Tibial nerve (tissue), 4 donors: ENCODE results near the gene DNASE1L1. TPM values are rescaled to one million over a fixed set of nuclear protein-coding genes. Genes with fewer than 3 reads are reported as not detected.

Experiments
- DNase-seq, 2 donors: peaks; one replicate each; pipeline ENCODE4 v3.0.0-alpha.2; 2019; ENCODE audit warnings: low spot score in 2 of 2
- H3K27ac ChIP-seq, 4 donors: fragments of 200-600 bp; sonication (generic) in 3 of 4; one replicate each; pipeline ENCODE4 v1.5.1; 2017 to 2019; ENCODE audit warnings: mild to moderate bottlenecking in 1 of 4
- H3K27me3 ChIP-seq, 2 donors: fragments of 200-600 bp; sonication (generic) in 1 of 2; one replicate each; pipeline versions ENCODE4 v1.5.1 to v1.6.0; 2017 to 2019
- H3K36me3 ChIP-seq, 3 donors: fragments of 200-600 bp; sonication (generic); one replicate each; pipeline ENCODE4 v1.5.1; 2018 to 2019
- H3K4me1 ChIP-seq, 4 donors: fragments of 200-600 bp; sonication (generic) in 3 of 4; one replicate each; pipeline ENCODE4 v1.5.1; 2017 to 2019
- H3K4me3 ChIP-seq, 4 donors: fragments of 200-600 bp; sonication (generic) in 3 of 4; one replicate each; pipeline ENCODE4 v1.5.1; 2017 to 2019; ENCODE audit warnings: mild to moderate bottlenecking in 1 of 4, moderate library complexity in 1 of 4
- H3K9me3 ChIP-seq, 4 donors: fragments of 200-600 bp; sonication (generic) in 3 of 4; one replicate each; pipeline ENCODE4 v1.5.1; 2017 to 2019
- EP300 ChIP-seq, 2 donors: sonication (generic); formaldehyde crosslinking; IDR thresholded peaks; one replicate each; pipeline ENCODE4 v1.6.1; 2017; ENCODE audit warnings: antibody characterized with exemption in 2 of 2, mild to moderate bottlenecking in 1 of 2
- POLR2A ChIP-seq, 2 donors: fragments of 450-650 bp; IDR thresholded peaks; one replicate each; pipeline ENCODE4 v1.6.1; 2017; ENCODE audit warnings: antibody characterized with exemption in 2 of 2, mild to moderate bottlenecking in 2 of 2, moderate library complexity in 2 of 2
- WGBS, 2 donors: methylation state at CpG; one replicate each; pipeline ENCODE4 v1.1.5; 2018; 5-methylcytosine and 5-hydroxymethylcytosine counted together
- total RNA-seq, 4 donors: library from RNA; depleted of rRNA; stranded (reverse); fragments of >200 nt; gene quantifications; one replicate each; pipeline ENCODE4 v1.1.0, GENCODE V29; 2016
- TF ChIP-seq, protein P1 (sequence below), 5 experiments: fragments of 200-600 bp in 3 of 5; fragments of 450-650 bp in 2 of 5; sonication (generic) in 3 of 5; IDR thresholded peaks; one replicate each; pipeline ENCODE4 v1.5.1; 2016 to 2019; ENCODE audit warnings: antibody characterized with exemption in 5 of 5, mild to moderate bottlenecking in 3 of 5, moderate library complexity in 2 of 5

The DNASE1L1 gene, protein sequence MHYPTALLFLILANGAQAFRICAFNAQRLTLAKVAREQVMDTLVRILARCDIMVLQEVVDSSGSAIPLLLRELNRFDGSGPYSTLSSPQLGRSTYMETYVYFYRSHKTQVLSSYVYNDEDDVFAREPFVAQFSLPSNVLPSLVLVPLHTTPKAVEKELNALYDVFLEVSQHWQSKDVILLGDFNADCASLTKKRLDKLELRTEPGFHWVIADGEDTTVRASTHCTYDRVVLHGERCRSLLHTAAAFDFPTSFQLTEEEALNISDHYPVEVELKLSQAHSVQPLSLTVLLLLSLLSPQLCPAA
- total RNA-seq, result 10 to 100 TPM; 21.4 to 36.0 (median 28.6) TPM

DNA sequence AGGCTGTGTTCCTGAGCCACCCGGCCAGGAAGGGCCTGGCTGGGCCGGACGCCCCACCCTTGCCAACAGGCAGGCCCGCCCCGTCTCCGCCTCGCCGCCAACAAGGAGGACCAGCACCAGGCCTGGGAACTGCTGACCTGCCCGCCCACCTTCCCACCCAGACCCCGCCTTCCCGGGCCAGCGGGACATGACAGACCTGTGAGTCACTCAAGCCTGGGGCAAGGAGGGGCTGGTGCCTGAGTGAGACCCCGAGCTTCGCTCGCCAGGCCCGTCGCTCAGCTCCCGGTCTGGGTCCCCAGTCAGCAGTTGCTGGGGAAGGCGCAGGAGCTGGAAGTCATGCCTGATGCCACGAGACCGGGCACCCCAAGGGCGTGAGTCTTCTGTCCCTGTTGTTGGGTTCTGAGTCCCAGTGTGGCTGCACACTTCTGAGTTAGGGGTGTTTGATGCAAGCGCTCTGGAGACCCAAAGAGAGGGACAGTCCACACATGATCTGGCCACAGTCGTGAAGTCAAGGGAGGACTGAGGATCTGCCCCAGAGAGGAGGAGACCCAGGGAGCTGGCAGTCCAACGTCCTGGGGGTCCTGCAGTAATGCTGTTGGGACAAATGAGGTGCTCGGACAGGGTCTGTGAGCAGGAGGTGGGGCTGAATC lies at the start of gene DNASE1L1:
TSS of gene DNASE1L1 (minus strand) at position 33 of the 650 bp plus-strand sequence. CDS start 3,686 bp downstream, outside the sequence.
- peak within 1 kb of the TSS in 3 of 4 donors; percentile 71 to 89 (median 87) for H3K27ac ChIP-seq
- peaks cover 0 to 9% (median 0%) of the 10 kb centered on the region in 3 donors for H3K36me3 ChIP-seq
- WGBS, 2 donors, result 47 to 54% methylated on average over 3 to 24 of the region's 26 CpGs
- TF ChIP-seq EP300 (IDR thresholded peaks at IDR 0.05), result peak in 1 of 2 donors; percentile 58
- peak in 1 of 2 donors; percentile 37 for TF ChIP-seq POLR2A (IDR thresholded peaks at IDR 0.05)
- TF ChIP-seq, protein P1, sequence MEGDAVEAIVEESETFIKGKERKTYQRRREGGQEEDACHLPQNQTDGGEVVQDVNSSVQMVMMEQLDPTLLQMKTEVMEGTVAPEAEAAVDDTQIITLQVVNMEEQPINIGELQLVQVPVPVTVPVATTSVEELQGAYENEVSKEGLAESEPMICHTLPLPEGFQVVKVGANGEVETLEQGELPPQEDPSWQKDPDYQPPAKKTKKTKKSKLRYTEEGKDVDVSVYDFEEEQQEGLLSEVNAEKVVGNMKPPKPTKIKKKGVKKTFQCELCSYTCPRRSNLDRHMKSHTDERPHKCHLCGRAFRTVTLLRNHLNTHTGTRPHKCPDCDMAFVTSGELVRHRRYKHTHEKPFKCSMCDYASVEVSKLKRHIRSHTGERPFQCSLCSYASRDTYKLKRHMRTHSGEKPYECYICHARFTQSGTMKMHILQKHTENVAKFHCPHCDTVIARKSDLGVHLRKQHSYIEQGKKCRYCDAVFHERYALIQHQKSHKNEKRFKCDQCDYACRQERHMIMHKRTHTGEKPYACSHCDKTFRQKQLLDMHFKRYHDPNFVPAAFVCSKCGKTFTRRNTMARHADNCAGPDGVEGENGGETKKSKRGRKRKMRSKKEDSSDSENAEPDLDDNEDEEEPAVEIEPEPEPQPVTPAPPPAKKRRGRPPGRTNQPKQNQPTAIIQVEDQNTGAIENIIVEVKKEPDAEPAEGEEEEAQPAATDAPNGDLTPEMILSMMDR (IDR thresholded peaks at IDR 0.05), result no peak
- H3K4me1 ChIP-seq, result peaks cover 0 to 26% (median 0%) of the 10 kb centered on the region in 4 donors
- DNase-seq, result peak; percentile 52 to 53
- no peaks in the 10 kb centered on the region for H3K9me3 ChIP-seq
- no peaks in the 10 kb centered on the region for H3K27me3 ChIP-seq
- peak within 1 kb of the TSS in 3 of 4 donors; percentile 21 to 46 (median 23) for H3K4me3 ChIP-seq

GRCh38 chrX:154458116-154458953 lies 49.3 kb upstream of the DNASE1L1 start, which contains the start of gene PLXNA3:
PLXNA3 (plus strand) TSS chrX:154458281; CDS start chrX:154460184, 1,903 bp downstream.
- Histone ChIP-seq H3K4me3 (peak within 1 kb of the TSS; percentile 62 to 72 (median 65)), H3K27ac (peak within 1 kb of the TSS; percentile 45 to 87 (median 81)), H3K9me3 (no peaks in the 10 kb centered on the region), H3K4me1 (peaks cover 0 to 30% (median 4%) of the 10 kb centered on the region in 4 donors), H3K36me3 (no peaks in the 10 kb centered on the region), H3K27me3 (no peaks in the 10 kb centered on the region)
- WGBS, 2 donors, result 6 to 44% methylated on average over 3 to 44 of the region's 88 CpGs
- TF ChIP-seq, protein P1 (IDR thresholded peaks at IDR 0.05), result no peak
- peak; percentile 60 to 86 for TF ChIP-seq POLR2A (IDR thresholded peaks at IDR 0.05)
- TF ChIP-seq EP300 (IDR thresholded peaks at IDR 0.05), result no peak
- DNase-seq, result no peak

DNA sequence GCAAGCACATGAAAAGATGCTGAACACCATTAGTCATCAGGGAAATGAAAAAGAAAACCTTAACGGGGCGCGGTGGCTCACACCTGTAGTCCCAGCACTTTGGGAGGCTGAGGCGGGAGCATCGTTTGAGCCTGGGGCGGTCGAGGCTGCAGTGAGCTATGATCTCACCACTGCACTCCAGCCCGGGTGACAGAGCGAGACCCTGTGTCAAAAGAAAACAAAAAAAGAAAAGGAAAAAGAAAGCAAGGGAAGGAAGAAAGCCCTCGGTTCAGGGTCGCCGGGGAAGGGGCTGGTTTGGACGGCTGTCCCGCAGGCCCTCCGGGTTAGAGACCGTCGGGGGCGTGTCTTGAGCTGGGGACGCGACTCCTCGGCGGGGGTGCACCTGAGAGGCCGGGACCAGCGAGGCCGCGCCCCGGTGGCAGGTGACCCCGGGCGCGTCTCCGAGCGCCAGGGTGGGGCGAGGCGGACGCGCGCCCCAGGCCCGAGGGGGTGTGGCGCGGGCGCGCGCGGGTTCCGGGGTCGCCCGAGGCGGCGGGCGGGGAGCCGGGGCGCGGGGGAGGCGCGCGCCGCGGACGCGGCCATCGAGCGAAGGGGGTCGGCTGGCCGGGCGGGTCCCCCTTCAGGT lies 48.5 kb upstream of the DNASE1L1 start:
- DNase-seq, result no peak

GRCh38 chrX:154452823-154453222 lies 43.8 kb upstream of the DNASE1L1 start:
- WGBS, 2 donors, result 55 to 77% methylated on average over 9 of the region's 9 CpGs
- Histone ChIP-seq H3K4me1 (no peaks in the 10 kb centered on the region), H3K4me3 (no peak overlapping the region), H3K27ac (peak overlapping the region in 2 of 4 donors; percentile 50 to 54), H3K9me3 (no peaks in the 10 kb centered on the region), H3K36me3 (peaks cover 0 to 33% (median 0%) of the 10 kb centered on the region in 3 donors), H3K27me3 (no peaks in the 10 kb centered on the region)
- no peak for TF ChIP-seq EP300 (IDR thresholded peaks at IDR 0.05)
- TF ChIP-seq, protein P1 (IDR thresholded peaks at IDR 0.05), result peak in 2 of 5 experiments; percentile 19 to 32
- DNase-seq, result no peak

More for the DNA sequence above, 48.5 kb upstream of the DNASE1L1 start:
- Histone ChIP-seq H3K4me3 (peak overlapping the region in 3 of 4 donors; percentile 42 to 72 (median 62)), H3K36me3 (no peaks in the 10 kb centered on the region), H3K27ac (peak overlapping the region; percentile 45 to 87 (median 74)), H3K9me3 (no peaks in the 10 kb centered on the region), H3K27me3 (no peaks in the 10 kb centered on the region), H3K4me1 (peaks cover 0 to 30% (median 4%) of the 10 kb centered on the region in 4 donors)
- no peak for TF ChIP-seq EP300 (IDR thresholded peaks at IDR 0.05)
- TF ChIP-seq, protein P1 (IDR thresholded peaks at IDR 0.05), result no peak
- TF ChIP-seq POLR2A (IDR thresholded peaks at IDR 0.05), result no peak
- WGBS, 2 donors, result 8 to 29% methylated on average over 32 to 60 of the region's 65 CpGs
